Transverse colon (tissue), 4 donors: ENCODE measurements around the gene HPCAL1.

Experiments
- CTCF ChIP-seq, 5 experiments: fragments of 200-600 bp in 3 of 5; fragments of 450-650 bp in 2 of 5; sonication (generic) in 3 of 5; IDR thresholded peaks; 1 replicate in 2 of 5; 2 replicates in 3 of 5; pipeline ENCODE4 v1.5.1; 2016 to 2017; ENCODE audit warnings: antibody characterized with exemption in 5 of 5, inconsistent platforms in 3 of 5, mild to moderate bottlenecking in 2 of 5, moderate library complexity in 1 of 5
- POLR2A ChIP-seq: fragments of 450-650 bp; IDR thresholded peaks from one replicate; pipeline ENCODE4 v1.6.1; 2016; ENCODE audit warnings: antibody characterized with exemption, mild to moderate bottlenecking, moderate library complexity
- POLR2AphosphoS5 ChIP-seq, 3 donors: sonication (generic); formaldehyde crosslinking; IDR thresholded peaks; one replicate each; pipeline ENCODE4 v1.6.1; 2016; ENCODE audit warnings: antibody characterized with exemption in 3 of 3

- TF ChIP-seq POLR2A (no peak), CTCF (IDR thresholded peaks at IDR 0.05) (no peak), POLR2AphosphoS5 (IDR thresholded peaks at IDR 0.05) (no peak)
These were observed 30.5 kb downstream of the HPCAL1 start for GRCh38 chr2:10333247-10333613.
